KMS-11 (cell line): ENCODE results near the gene SERBP1.
"Not testable (repeated sequence)": the region's sequence is repeated elsewhere in the genome, so short reads cannot be mapped to it uniquely, and the experiment has no call there.

Experiments used
- H2AFZ ChIP-seq: fragments of 200-600 bp; sonication (generic); 2 replicates; pipeline ENCODE4 v1.6.1; 2016; ENCODE audit warnings: antibody characterized with exemption, mixed run types, low read depth
- H3K27ac ChIP-seq: fragments of 200-600 bp; sonication (generic); 2 replicates; pipeline ENCODE4 v1.6.1; 2016; ENCODE audit warnings: mild to moderate bottlenecking, mixed run types
- H3K27me3 ChIP-seq: fragments of 200-600 bp; sonication (generic); 2 replicates; pipeline ENCODE4 v1.6.1; 2017; ENCODE audit warnings: mild to moderate bottlenecking, low read depth, mixed run types, moderate library complexity; ENCODE audit not compliant: insufficient read depth
- H3K36me3 ChIP-seq: fragments of 200-600 bp; sonication (generic); 2 replicates; pipeline ENCODE4 v1.6.1; 2017; ENCODE audit warnings: mild to moderate bottlenecking, mixed run types; ENCODE audit not compliant: insufficient read depth
- H3K4me1 ChIP-seq: fragments of 200-600 bp; sonication (generic); 2 replicates; pipeline ENCODE4 v1.6.1; 2016; ENCODE audit warnings: mild to moderate bottlenecking, low read depth, mixed run types; ENCODE audit not compliant: poor library complexity, severe bottlenecking
- H3K4me2 ChIP-seq: fragments of 200-600 bp; sonication (generic); 2 replicates; pipeline ENCODE4 v1.7.0; 2016; ENCODE audit warnings: mild to moderate bottlenecking, mixed run types
- H3K4me3 ChIP-seq: fragments of 200-600 bp; sonication (generic); IDR thresholded peaks from 2 replicates; pipeline ENCODE4 v1.6.1; 2017; ENCODE audit warnings: low read depth, low read length, mixed read lengths; ENCODE audit not compliant: insufficient read depth
- H3K79me2 ChIP-seq: fragments of 200-600 bp; sonication (generic); 2 replicates; pipeline ENCODE4 v1.6.1; 2016; ENCODE audit warnings: low read depth, mixed run types; ENCODE audit not compliant: insufficient read depth
- H3K9ac ChIP-seq: fragments of 200-600 bp; sonication (generic); 2 replicates; pipeline ENCODE4 v1.6.1; 2016; ENCODE audit warnings: mild to moderate bottlenecking, mixed run types
- H4K20me1 ChIP-seq: fragments of 200-600 bp; sonication (generic); 2 replicates; pipeline ENCODE4 v1.6.1; 2016; ENCODE audit warnings: mild to moderate bottlenecking, mixed run types; ENCODE audit not compliant: insufficient read depth
- CTCF ChIP-seq: fragments of 200-600 bp; sonication (generic); conservative IDR thresholded peaks from 2 replicates; pipeline ENCODE4 v1.6.1; 2017; ENCODE audit warnings: low read depth, mild to moderate bottlenecking, antibody characterized with exemption, low read length, moderate library complexity, mixed read lengths

The SERBP1 gene

GRCh38 chr1:67427465-67427864 lies 2.7 kb downstream of the SERBP1 start:
- Histone ChIP-seq H3K36me3 (peaks cover 14% of the 10 kb centered on the region; the same call in 1 of the 2 replicates), H3K79me2 (peaks cover 78% of the 10 kb centered on the region), H3K9ac (peak overlapping the region; percentile 99; the same call in 1 of the 2 replicates), H3K27me3 (no peaks in the 10 kb centered on the region), H3K4me2 (peak overlapping the region; percentile 64), H2AFZ (no peak overlapping the region), H3K27ac (no peak overlapping the region), H3K4me1 (peaks cover 47% of the 10 kb centered on the region), H4K20me1 (peaks cover 46% of the 10 kb centered on the region), H3K4me3 (no peak overlapping the region)
- TF ChIP-seq CTCF = no peak

- H4K20me1 ChIP-seq = peaks cover 57% of the 10 kb centered on the region
- no peak overlapping the region for H3K9ac ChIP-seq
- no peak overlapping the region for H3K4me2 ChIP-seq
- no peak for TF ChIP-seq CTCF
- peaks cover 25% of the 10 kb centered on the region; the same call in 1 of the 2 replicates for H3K36me3 ChIP-seq
- H2AFZ ChIP-seq = no peak overlapping the region
- no peaks in the 10 kb centered on the region for H3K27me3 ChIP-seq
- no peak overlapping the region for H3K4me3 ChIP-seq
- H3K27ac ChIP-seq = no peak overlapping the region
- H3K4me1 ChIP-seq = peaks cover 52% of the 10 kb centered on the region
- H3K79me2 ChIP-seq = peaks cover 96% of the 10 kb centered on the region
These were observed 9.2 kb downstream of the SERBP1 start for GRCh38 chr1:67420835-67421492.

- H3K4me1 ChIP-seq = peaks cover 42% of the 10 kb centered on the region
- TF ChIP-seq CTCF = no peak
- H3K4me3 ChIP-seq = no peak overlapping the region
- H3K36me3 ChIP-seq = peaks cover 27% of the 10 kb centered on the region; the same call in 1 of the 2 replicates
- H2AFZ ChIP-seq = no peak overlapping the region
- peaks cover 48% of the 10 kb centered on the region for H4K20me1 ChIP-seq
- H3K79me2 ChIP-seq = peaks cover 93% of the 10 kb centered on the region
- no peak overlapping the region for H3K4me2 ChIP-seq
- no peak overlapping the region for H3K27ac ChIP-seq
- H3K9ac ChIP-seq = no peak overlapping the region
- no peaks in the 10 kb centered on the region for H3K27me3 ChIP-seq
These were observed 11.2 kb downstream of the SERBP1 start for GRCh38 chr1:67418839-67419586.

GRCh38 chr1:67417733-67418132 lies 12.5 kb downstream of the SERBP1 start:
- H3K36me3 ChIP-seq = peaks cover 24% of the 10 kb centered on the region; the same call in 1 of the 2 replicates
- peaks cover 80% of the 10 kb centered on the region for H3K79me2 ChIP-seq
- H3K27me3 ChIP-seq, H3K4me3 ChIP-seq, H3K4me2 ChIP-seq, H2AFZ ChIP-seq, H3K9ac ChIP-seq, H3K27ac ChIP-seq: not testable (repeated sequence)
- peaks cover 42% of the 10 kb centered on the region for H3K4me1 ChIP-seq
- peaks cover 43% of the 10 kb centered on the region for H4K20me1 ChIP-seq
